GM23338 (cell line): ENCODE results near the gene PLSCR4.
"Not testable (repeated sequence)": the region's sequence is repeated elsewhere in the genome, so short reads cannot be mapped to it uniquely, and the experiment has no call there.

Experiments used
- CREB1 ChIP-seq: fragments of 250-450 bp; sonication (Bioruptor Pico); IDR thresholded peaks from 2 replicates; pipeline ENCODE4 v1.5.0; 2020; ENCODE audit warnings: low read depth, mild to moderate bottlenecking, moderate library complexity
- ETS1 ChIP-seq: IDR thresholded peaks from 2 replicates; pipeline ENCODE4 v1.6.1; 2016; ENCODE audit warnings: antibody characterized with exemption
- EZH2 ChIP-seq: fragments of 200-600 bp; sonication (generic); IDR thresholded peaks from one replicate; pipeline ENCODE4 v1.8.0; 2017; ENCODE audit warnings: antibody characterized with exemption, mild to moderate bottlenecking, low read depth; ENCODE audit not compliant: unreplicated experiment
- EZH2phosphoT487 ChIP-seq: fragments of 200-600 bp; sonication (generic); IDR thresholded peaks from one replicate; pipeline ENCODE4 v1.8.1; 2018; ENCODE audit warnings: antibody characterized with exemption; ENCODE audit not compliant: unreplicated experiment
- JUNB ChIP-seq: IDR thresholded peaks from one replicate; pipeline ENCODE4 v1.6.1; 2016; ENCODE audit warnings: antibody characterized with exemption; ENCODE audit not compliant: unreplicated experiment
- NANOG ChIP-seq: IDR thresholded peaks from 2 replicates; pipeline ENCODE4 v1.6.1; 2016; ENCODE audit warnings: antibody characterized with exemption, borderline replicate concordance
- POLR2AphosphoS5 ChIP-seq: IDR thresholded peaks from 2 replicates; pipeline ENCODE4 v1.6.1; 2016; ENCODE audit warnings: antibody characterized with exemption, low read depth
- ZNF114 ChIP-seq: fragments of 250-450 bp; sonication (Bioruptor Pico); IDR thresholded peaks from 2 replicates; pipeline ENCODE4 v1.5.0; 2020; ENCODE audit warnings: mild to moderate bottlenecking, moderate library complexity
- TF ChIP-seq, protein P1 (sequence below), 2 experiments: fragments of 200-600 bp in 1 of 2; sonication (generic) in 1 of 2; conservative IDR thresholded peaks; 2 replicates each; pipeline versions ENCODE4 v1.5.1 to v1.6.1; 2016 to 2017; ENCODE audit warnings: antibody characterized with exemption in 2 of 2, low read depth in 2 of 2, mild to moderate bottlenecking in 2 of 2, moderate library complexity in 1 of 2
- TF ChIP-seq, protein P2 (sequence below): IDR thresholded peaks from one replicate; pipeline ENCODE4 v1.6.1; 2018; ENCODE audit warnings: antibody characterized with exemption; ENCODE audit not compliant: unreplicated experiment

- TF ChIP-seq EZH2; CREB1; POLR2AphosphoS5; JUNB; EZH2phosphoT487; ZNF114 (CRISPR knock-in tag); NANOG; ETS1: not testable (repeated sequence)
- TF ChIP-seq, protein P1, sequence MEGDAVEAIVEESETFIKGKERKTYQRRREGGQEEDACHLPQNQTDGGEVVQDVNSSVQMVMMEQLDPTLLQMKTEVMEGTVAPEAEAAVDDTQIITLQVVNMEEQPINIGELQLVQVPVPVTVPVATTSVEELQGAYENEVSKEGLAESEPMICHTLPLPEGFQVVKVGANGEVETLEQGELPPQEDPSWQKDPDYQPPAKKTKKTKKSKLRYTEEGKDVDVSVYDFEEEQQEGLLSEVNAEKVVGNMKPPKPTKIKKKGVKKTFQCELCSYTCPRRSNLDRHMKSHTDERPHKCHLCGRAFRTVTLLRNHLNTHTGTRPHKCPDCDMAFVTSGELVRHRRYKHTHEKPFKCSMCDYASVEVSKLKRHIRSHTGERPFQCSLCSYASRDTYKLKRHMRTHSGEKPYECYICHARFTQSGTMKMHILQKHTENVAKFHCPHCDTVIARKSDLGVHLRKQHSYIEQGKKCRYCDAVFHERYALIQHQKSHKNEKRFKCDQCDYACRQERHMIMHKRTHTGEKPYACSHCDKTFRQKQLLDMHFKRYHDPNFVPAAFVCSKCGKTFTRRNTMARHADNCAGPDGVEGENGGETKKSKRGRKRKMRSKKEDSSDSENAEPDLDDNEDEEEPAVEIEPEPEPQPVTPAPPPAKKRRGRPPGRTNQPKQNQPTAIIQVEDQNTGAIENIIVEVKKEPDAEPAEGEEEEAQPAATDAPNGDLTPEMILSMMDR (conservative IDR thresholded peaks at IDR 0.05; ENCODE audit: low read depth in 2 of 2): not testable (repeated sequence)
- TF ChIP-seq, protein P2, sequence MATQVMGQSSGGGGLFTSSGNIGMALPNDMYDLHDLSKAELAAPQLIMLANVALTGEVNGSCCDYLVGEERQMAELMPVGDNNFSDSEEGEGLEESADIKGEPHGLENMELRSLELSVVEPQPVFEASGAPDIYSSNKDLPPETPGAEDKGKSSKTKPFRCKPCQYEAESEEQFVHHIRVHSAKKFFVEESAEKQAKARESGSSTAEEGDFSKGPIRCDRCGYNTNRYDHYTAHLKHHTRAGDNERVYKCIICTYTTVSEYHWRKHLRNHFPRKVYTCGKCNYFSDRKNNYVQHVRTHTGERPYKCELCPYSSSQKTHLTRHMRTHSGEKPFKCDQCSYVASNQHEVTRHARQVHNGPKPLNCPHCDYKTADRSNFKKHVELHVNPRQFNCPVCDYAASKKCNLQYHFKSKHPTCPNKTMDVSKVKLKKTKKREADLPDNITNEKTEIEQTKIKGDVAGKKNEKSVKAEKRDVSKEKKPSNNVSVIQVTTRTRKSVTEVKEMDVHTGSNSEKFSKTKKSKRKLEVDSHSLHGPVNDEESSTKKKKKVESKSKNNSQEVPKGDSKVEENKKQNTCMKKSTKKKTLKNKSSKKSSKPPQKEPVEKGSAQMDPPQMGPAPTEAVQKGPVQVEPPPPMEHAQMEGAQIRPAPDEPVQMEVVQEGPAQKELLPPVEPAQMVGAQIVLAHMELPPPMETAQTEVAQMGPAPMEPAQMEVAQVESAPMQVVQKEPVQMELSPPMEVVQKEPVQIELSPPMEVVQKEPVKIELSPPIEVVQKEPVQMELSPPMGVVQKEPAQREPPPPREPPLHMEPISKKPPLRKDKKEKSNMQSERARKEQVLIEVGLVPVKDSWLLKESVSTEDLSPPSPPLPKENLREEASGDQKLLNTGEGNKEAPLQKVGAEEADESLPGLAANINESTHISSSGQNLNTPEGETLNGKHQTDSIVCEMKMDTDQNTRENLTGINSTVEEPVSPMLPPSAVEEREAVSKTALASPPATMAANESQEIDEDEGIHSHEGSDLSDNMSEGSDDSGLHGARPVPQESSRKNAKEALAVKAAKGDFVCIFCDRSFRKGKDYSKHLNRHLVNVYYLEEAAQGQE: not testable (repeated sequence)
Observed at GRCh38 chr3:146252445-146252844, 1.5 kb upstream of the PLSCR4 start.
